Measurements from ENCODE around the gene PTX4. TPM values are rescaled to one million over a fixed set of nuclear protein-coding genes. Genes with fewer than 3 reads are reported as not detected.

The PTX4 gene
- polyA plus RNA-seq, 1 of the 3 experiments (the other 2 are of a cell fraction): not detected

- Histone ChIP-seq H4K20me1 (ENCODE audit: insufficient read depth) (no peaks in the 10 kb centered on the region), H3K36me3 (replicated peaks in 1 of 2; ENCODE audit: control insufficient read depth in 1 of 2, insufficient read depth in 2 of 2, low read length in 1 of 2) (peaks cover 0 to 39% of the 10 kb centered on the region in 2 experiments), H3K9me3 (no peaks in the 10 kb centered on the region), H2AFZ (ENCODE audit: low read depth) (no peak overlapping the region), H3K9me2 (no peaks in the 10 kb centered on the region), H3K27me3 (ENCODE audit: insufficient read depth) (no peaks in the 10 kb centered on the region), H3K79me2 (ENCODE audit: insufficient read depth) (no peaks in the 10 kb centered on the region), H3K4me1 (ENCODE audit: control insufficient read depth in 1 of 2, insufficient read depth in 2 of 2, low read depth in 1 of 2, low read length in 1 of 2) (no peaks in the 10 kb centered on the region), H3K27ac (ENCODE audit: low read depth in 2 of 2, low read length in 1 of 2) (no peak overlapping the region), H3K4me2 (no peak overlapping the region), H3K4me3 (ENCODE audit: low read depth in 2 of 2, low read length in 1 of 2) (no peak overlapping the region), H3F3A (replicated peaks; ENCODE audit: insufficient read depth) (no peaks in the 10 kb centered on the region), H3K9ac (no peak overlapping the region)
- ChIA-PET POLR2A (no interaction called here), CTCF (no interaction called here)
- WGBS (ENCODE audit: low lambda C conversion rate): 100% methylated on average over 3 of the region's 17 CpGs
- no peak for DNase-seq
- TF ChIP-seq IRF3 (IDR thresholded peaks at IDR 0.05; ENCODE audit: low read depth, low read length): no peak
- TF ChIP-seq MXI1 (IDR thresholded peaks at IDR 0.05; ENCODE audit: low read depth, low read length): no peak
- TF ChIP-seq, protein P1, sequence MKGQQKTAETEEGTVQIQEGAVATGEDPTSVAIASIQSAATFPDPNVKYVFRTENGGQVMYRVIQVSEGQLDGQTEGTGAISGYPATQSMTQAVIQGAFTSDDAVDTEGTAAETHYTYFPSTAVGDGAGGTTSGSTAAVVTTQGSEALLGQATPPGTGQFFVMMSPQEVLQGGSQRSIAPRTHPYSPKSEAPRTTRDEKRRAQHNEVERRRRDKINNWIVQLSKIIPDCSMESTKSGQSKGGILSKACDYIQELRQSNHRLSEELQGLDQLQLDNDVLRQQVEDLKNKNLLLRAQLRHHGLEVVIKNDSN (IDR thresholded peaks at IDR 0.05; ENCODE audit: borderline replicate concordance, low read depth): no peak
- TF ChIP-seq JUND (IDR thresholded peaks at IDR 0.05): no peak
- no peak for TF ChIP-seq GATA2 (CRISPR knock-in tag; IDR thresholded peaks at IDR 0.05)
- no peak for TF ChIP-seq TAF1 (IDR thresholded peaks at IDR 0.05; ENCODE audit: borderline replicate concordance, low read depth, low read length)
- TF ChIP-seq EZH2phosphoT487 (IDR thresholded peaks at IDR 0.05; ENCODE audit: borderline replicate concordance, low read depth): no peak
- no peak for TF ChIP-seq RXRA (IDR thresholded peaks at IDR 0.05; ENCODE audit: borderline replicate concordance, low read depth)
- no peak for TF ChIP-seq YY1 (IDR thresholded peaks at IDR 0.05; ENCODE audit: low read depth)
- no peak for TF ChIP-seq SIN3A (IDR thresholded peaks at IDR 0.05; ENCODE audit: borderline replicate concordance, low read depth, low read length)
- no peak for TF ChIP-seq GABPA (IDR thresholded peaks at IDR 0.05; ENCODE audit: low read depth)
- no peak for TF ChIP-seq TEAD4 (IDR thresholded peaks at IDR 0.05; ENCODE audit: borderline replicate concordance, insufficient read depth)
- TF ChIP-seq POLR2AphosphoS5 (IDR thresholded peaks at IDR 0.05; ENCODE audit: low read depth, low read length): no peak
- TF ChIP-seq, protein P2, sequence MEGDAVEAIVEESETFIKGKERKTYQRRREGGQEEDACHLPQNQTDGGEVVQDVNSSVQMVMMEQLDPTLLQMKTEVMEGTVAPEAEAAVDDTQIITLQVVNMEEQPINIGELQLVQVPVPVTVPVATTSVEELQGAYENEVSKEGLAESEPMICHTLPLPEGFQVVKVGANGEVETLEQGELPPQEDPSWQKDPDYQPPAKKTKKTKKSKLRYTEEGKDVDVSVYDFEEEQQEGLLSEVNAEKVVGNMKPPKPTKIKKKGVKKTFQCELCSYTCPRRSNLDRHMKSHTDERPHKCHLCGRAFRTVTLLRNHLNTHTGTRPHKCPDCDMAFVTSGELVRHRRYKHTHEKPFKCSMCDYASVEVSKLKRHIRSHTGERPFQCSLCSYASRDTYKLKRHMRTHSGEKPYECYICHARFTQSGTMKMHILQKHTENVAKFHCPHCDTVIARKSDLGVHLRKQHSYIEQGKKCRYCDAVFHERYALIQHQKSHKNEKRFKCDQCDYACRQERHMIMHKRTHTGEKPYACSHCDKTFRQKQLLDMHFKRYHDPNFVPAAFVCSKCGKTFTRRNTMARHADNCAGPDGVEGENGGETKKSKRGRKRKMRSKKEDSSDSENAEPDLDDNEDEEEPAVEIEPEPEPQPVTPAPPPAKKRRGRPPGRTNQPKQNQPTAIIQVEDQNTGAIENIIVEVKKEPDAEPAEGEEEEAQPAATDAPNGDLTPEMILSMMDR (IDR thresholded peaks at IDR 0.05): no peak
- TF ChIP-seq EP300 (IDR thresholded peaks at IDR 0.05; ENCODE audit: borderline replicate concordance in 1 of 2, low read depth in 1 of 2, low read length in 1 of 2): no peak
Observed at GRCh38 chr16:1454561-1454960, 34.2 kb downstream of the PTX4 start.

DNA sequence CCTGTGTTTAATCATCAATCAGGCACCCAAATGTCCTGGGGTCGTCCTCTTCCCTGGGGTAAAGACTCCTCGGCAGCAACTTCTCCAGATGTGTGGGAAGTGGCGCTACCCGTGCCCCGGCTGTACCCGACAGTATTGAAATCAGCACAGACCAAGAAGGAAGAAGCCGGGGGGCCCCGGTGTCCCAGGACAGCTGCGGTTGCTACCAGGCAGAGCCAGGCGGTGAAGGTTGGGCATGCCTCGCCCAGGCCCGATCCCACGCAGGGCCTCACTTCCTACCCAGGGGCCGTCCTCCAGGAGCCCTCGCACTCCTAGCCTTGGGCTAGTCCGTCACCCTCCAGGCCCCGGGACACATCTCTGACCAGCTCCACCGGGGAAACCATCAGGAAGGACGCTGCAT, 35.4 kb downstream of the PTX4 start:
- H3K4me2 ChIP-seq: no peak overlapping the region
- no peaks in the 10 kb centered on the region for H3K79me2 ChIP-seq (ENCODE audit: insufficient read depth)
- H3K9ac ChIP-seq: no peak overlapping the region
- no peak overlapping the region for H2AFZ ChIP-seq (ENCODE audit: low read depth)
- no peak overlapping the region for H3K4me3 ChIP-seq (ENCODE audit: low read depth in 2 of 2, low read length in 1 of 2)
- H3K4me1 ChIP-seq (ENCODE audit: control insufficient read depth in 1 of 2, insufficient read depth in 2 of 2, low read depth in 1 of 2, low read length in 1 of 2): no peaks in the 10 kb centered on the region
- peaks cover 0 to 39% of the 10 kb centered on the region in 2 experiments for H3K36me3 ChIP-seq (replicated peaks in 1 of 2; ENCODE audit: control insufficient read depth in 1 of 2, insufficient read depth in 2 of 2, low read length in 1 of 2)
- no peaks in the 10 kb centered on the region for H4K20me1 ChIP-seq (ENCODE audit: insufficient read depth)
- 97% methylated on average over 13 of the region's 19 CpGs for WGBS (ENCODE audit: low lambda C conversion rate)
- no peak overlapping the region for H3K27ac ChIP-seq (ENCODE audit: low read depth in 2 of 2, low read length in 1 of 2)
- CTCF ChIA-PET: no interaction called here
- POLR2A ChIA-PET: no interaction called here
- no peaks in the 10 kb centered on the region for H3K9me3 ChIP-seq
- no peak for DNase-seq
- H3K9me2 ChIP-seq: no peaks in the 10 kb centered on the region
- H3K27me3 ChIP-seq (ENCODE audit: insufficient read depth): no peaks in the 10 kb centered on the region
- TF ChIP-seq EZH2phosphoT487 (IDR thresholded peaks at IDR 0.05; ENCODE audit: borderline replicate concordance, low read depth) (no peak), ZBTB33 (IDR thresholded peaks at IDR 0.05; ENCODE audit: borderline replicate concordance, low read depth) (no peak), FOXM1 (IDR thresholded peaks at IDR 0.05; ENCODE audit: low read depth) (no peak), YY1 (IDR thresholded peaks at IDR 0.05; ENCODE audit: low read depth) (no peak), RXRA (IDR thresholded peaks at IDR 0.05; ENCODE audit: borderline replicate concordance, low read depth) (no peak), FOXJ3 (CRISPR knock-in tag; IDR thresholded peaks at IDR 0.05) (no peak), EP300 (IDR thresholded peaks at IDR 0.05; ENCODE audit: borderline replicate concordance in 1 of 2, low read depth in 1 of 2, low read length in 1 of 2) (no peak), RAD21 (IDR thresholded peaks at IDR 0.05; ENCODE audit: low read length) (no peak), FOSL2 (IDR thresholded peaks at IDR 0.05; ENCODE audit: borderline replicate concordance, low read depth) (no peak), GATA2 (CRISPR knock-in tag; IDR thresholded peaks at IDR 0.05) (no peak), NRF1 (IDR thresholded peaks at IDR 0.05; ENCODE audit: low read depth, low read length) (no peak)
- TF ChIP-seq, protein P3, sequence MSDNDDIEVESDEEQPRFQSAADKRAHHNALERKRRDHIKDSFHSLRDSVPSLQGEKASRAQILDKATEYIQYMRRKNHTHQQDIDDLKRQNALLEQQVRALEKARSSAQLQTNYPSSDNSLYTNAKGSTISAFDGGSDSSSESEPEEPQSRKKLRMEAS (IDR thresholded peaks at IDR 0.05; ENCODE audit: low read depth): no peak
- no peaks in the 10 kb centered on the region for H3F3A ChIP-seq (replicated peaks; ENCODE audit: insufficient read depth)
